ACC112 (cell line): ENCODE data around the gene HEXIM2.

Source experiments
- H2AFZ ChIP-seq: fragments of 200-600 bp; sonication (generic); one replicate; pipeline ENCODE4 v1.6.0; 2017; ENCODE audit warnings: antibody characterized with exemption, low read length; ENCODE audit not compliant: unreplicated experiment
- H3K27ac ChIP-seq: fragments of 200-600 bp; sonication (generic); 2 replicates; pipeline ENCODE4 v1.5.1; 2014; ENCODE audit warnings: low read depth, mild to moderate bottlenecking, antibody characterized with exemption, low read length, moderate library complexity
- H3K27me3 ChIP-seq: fragments of 200-600 bp; sonication (generic); 2 replicates; pipeline ENCODE4 v1.6.1; 2014; ENCODE audit warnings: mild to moderate bottlenecking, antibody characterized with exemption, low read length, moderate library complexity, mixed read lengths; ENCODE audit not compliant: insufficient read depth
- H3K36me3 ChIP-seq: fragments of 200-600 bp; sonication (generic); 2 replicates; pipeline ENCODE4 v1.6.1; 2016; ENCODE audit warnings: mild to moderate bottlenecking, antibody characterized with exemption, low read length, moderate library complexity, mixed read lengths; ENCODE audit not compliant: insufficient read depth
- H3K4me1 ChIP-seq: fragments of 200-600 bp; sonication (generic); one replicate; pipeline ENCODE4 v1.6.1; 2016; ENCODE audit warnings: low read length, mixed read lengths; ENCODE audit not compliant: insufficient read depth, unreplicated experiment, control insufficient read depth
- H3K4me3 ChIP-seq: fragments of 200-600 bp; sonication (generic); 2 replicates; pipeline ENCODE4 v1.5.1; 2014; ENCODE audit warnings: mild to moderate bottlenecking, low read depth, low read length
- H3K79me2 ChIP-seq: fragments of 200-600 bp; sonication (generic); one replicate; pipeline ENCODE4 v1.6.0; 2016; ENCODE audit warnings: low read length; ENCODE audit not compliant: control insufficient read depth, unreplicated experiment, insufficient read depth

Gene HEXIM2

DNA sequence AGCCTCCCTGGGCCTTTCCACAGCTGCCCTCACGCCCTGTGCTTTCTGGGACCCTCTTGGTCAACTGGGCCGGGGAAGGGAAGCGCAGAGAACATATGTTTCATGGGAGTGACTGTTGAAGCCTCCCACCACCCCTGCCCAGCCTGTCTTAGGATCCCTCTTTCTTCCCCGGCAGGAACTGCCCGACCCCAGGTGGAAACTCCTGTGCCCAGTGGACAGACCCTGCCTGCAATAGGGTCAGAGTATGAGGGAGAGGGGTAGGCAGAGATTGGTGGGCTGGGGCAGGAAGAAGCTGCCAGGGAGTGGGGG is 10.5 kb downstream of the HEXIM2 start:
- H2AFZ ChIP-seq = peak overlapping the region; percentile 79
- H3K27me3 ChIP-seq = no peaks in the 10 kb centered on the region
- H3K4me3 ChIP-seq = peak overlapping the region; percentile 21
- peak overlapping the region; percentile 81 for H3K27ac ChIP-seq
- 0 out of 2 replicates have a peak, but pooled peaks cover 3% of the 10 kb centered on the region for H3K36me3 ChIP-seq
- no peaks in the 10 kb centered on the region for H3K79me2 ChIP-seq
- H3K4me1 ChIP-seq = peaks cover 38% of the 10 kb centered on the region

- Histone ChIP-seq H2AFZ (peak overlapping the region; percentile 79), H3K27ac (peak overlapping the region; percentile 81), H3K36me3 (0 out of 2 replicates have a peak, but pooled peaks cover 3% of the 10 kb centered on the region), H3K4me1 (peaks cover 38% of the 10 kb centered on the region), H3K27me3 (no peaks in the 10 kb centered on the region), H3K79me2 (no peaks in the 10 kb centered on the region), H3K4me3 (peak overlapping the region; percentile 21)
These were observed 11.0 kb downstream of the HEXIM2 start for GRCh38 chr17:45172541-45173286.

GRCh38 chr17:45175759-45176115 is 14.1 kb downstream of the HEXIM2 start:
- H3K79me2 ChIP-seq = no peaks in the 10 kb centered on the region
- no peak overlapping the region for H3K4me3 ChIP-seq
- peaks cover 32% of the 10 kb centered on the region for H3K4me1 ChIP-seq
- H2AFZ ChIP-seq = peak overlapping the region; percentile 19
- H3K36me3 ChIP-seq = no peaks in the 10 kb centered on the region
- H3K27ac ChIP-seq = no peak overlapping the region
- H3K27me3 ChIP-seq = no peaks in the 10 kb centered on the region

DNA sequence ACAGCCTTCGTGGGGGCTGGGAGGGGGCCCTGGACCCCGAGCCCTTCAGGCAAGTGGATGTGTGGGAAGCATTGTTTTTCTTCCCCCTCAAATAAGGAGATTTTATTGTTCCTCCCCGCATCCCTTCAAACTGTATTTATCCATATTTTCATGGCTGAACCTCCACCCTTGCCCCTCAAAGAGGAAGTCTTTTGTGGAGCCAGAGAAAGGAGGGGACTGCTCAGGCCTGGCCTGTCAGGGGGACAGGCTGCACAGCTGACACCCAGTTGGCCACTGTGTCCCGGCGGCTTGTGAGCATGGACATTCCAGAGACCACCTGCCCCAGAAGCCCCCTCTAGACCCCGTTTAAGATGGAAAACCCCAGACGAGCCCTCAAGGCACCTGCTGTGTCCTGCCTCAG is 15.9 kb downstream of the HEXIM2 start:
- Histone ChIP-seq H3K27ac (no peak overlapping the region), H2AFZ (no peak overlapping the region), H3K4me1 (peaks cover 14% of the 10 kb centered on the region), H3K27me3 (no peaks in the 10 kb centered on the region), H3K4me3 (no peak overlapping the region), H3K79me2 (no peaks in the 10 kb centered on the region), H3K36me3 (no peaks in the 10 kb centered on the region)

- H3K27me3 ChIP-seq = no peaks in the 10 kb centered on the region
- H3K4me3 ChIP-seq = no peak overlapping the region
- H3K27ac ChIP-seq = no peak overlapping the region
- H2AFZ ChIP-seq = no peak overlapping the region
- H3K4me1 ChIP-seq = no peaks in the 10 kb centered on the region
- H3K36me3 ChIP-seq = no peaks in the 10 kb centered on the region
- no peaks in the 10 kb centered on the region for H3K79me2 ChIP-seq
These were observed 22.5 kb downstream of the HEXIM2 start for GRCh38 chr17:45184144-45184543.

DNA sequence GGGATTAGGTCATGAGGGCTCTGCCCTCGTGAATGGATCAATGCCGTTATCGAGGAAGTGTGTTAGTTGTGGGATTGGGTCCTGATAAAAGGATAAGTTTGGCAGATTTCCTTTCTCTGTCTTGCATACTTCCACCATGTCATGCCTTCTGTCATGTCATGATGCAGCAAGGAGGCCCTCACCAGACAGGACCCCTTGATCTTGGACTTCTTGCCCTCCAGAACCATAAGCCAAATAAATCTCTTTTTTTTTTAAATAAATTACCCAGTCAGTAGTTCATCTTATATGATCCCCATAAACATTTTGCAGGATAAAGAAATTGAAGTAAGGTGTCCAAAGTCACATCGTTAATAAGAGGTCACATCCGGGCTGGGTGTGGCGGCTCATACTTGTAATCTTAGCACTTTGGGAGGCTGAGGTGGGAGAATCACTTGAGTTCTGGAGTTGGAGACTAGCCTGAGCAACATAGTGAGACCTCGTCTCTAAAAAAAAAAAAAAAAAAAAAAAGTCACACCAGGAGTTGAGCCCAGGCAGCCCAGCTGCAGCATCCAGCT is 25.2 kb downstream of the HEXIM2 start:
- Histone ChIP-seq H2AFZ (no peak overlapping the region), H3K4me3 (no peak overlapping the region), H3K27ac (no peak overlapping the region), H3K36me3 (no peaks in the 10 kb centered on the region), H3K27me3 (no peaks in the 10 kb centered on the region), H3K79me2 (no peaks in the 10 kb centered on the region), H3K4me1 (no peaks in the 10 kb centered on the region)

GRCh38 chr17:45189009-45189408 is 27.3 kb downstream of the HEXIM2 start:
- no peak overlapping the region for H3K27ac ChIP-seq
- H3K4me1 ChIP-seq = no peaks in the 10 kb centered on the region
- H3K27me3 ChIP-seq = no peaks in the 10 kb centered on the region
- H2AFZ ChIP-seq = no peak overlapping the region
- no peaks in the 10 kb centered on the region for H3K36me3 ChIP-seq
- no peaks in the 10 kb centered on the region for H3K79me2 ChIP-seq
- H3K4me3 ChIP-seq = no peak overlapping the region

GRCh38 chr17:45190503-45191255 is 29.0 kb downstream of the HEXIM2 start:
- H2AFZ ChIP-seq = no peak overlapping the region
- no peaks in the 10 kb centered on the region for H3K79me2 ChIP-seq
- H3K36me3 ChIP-seq = no peaks in the 10 kb centered on the region
- no peak overlapping the region for H3K4me3 ChIP-seq
- H3K27me3 ChIP-seq = no peaks in the 10 kb centered on the region
- H3K4me1 ChIP-seq = no peaks in the 10 kb centered on the region
- no peak overlapping the region for H3K27ac ChIP-seq

- Histone ChIP-seq H3K4me1 (peaks cover 14% of the 10 kb centered on the region), H3K27ac (no peak overlapping the region)
These were observed 33.7 kb downstream of the HEXIM2 start for GRCh38 chr17:45195424-45195823.

GRCh38 chr17:45197108-45197507 is 35.4 kb downstream of the HEXIM2 start:
- Histone ChIP-seq H3K79me2 (no peaks in the 10 kb centered on the region), H3K4me1 (peaks cover 27% of the 10 kb centered on the region), H3K27ac (no peak overlapping the region), H3K27me3 (no peaks in the 10 kb centered on the region), H2AFZ (no peak overlapping the region), H3K4me3 (no peak overlapping the region), H3K36me3 (no peaks in the 10 kb centered on the region)

More at GRCh38 chr17:45195424-45195823, 33.7 kb downstream of the HEXIM2 start:
- no peaks in the 10 kb centered on the region for H3K27me3 ChIP-seq
- no peaks in the 10 kb centered on the region for H3K79me2 ChIP-seq
- H3K36me3 ChIP-seq = no peaks in the 10 kb centered on the region
- H2AFZ ChIP-seq = no peak overlapping the region
- no peak overlapping the region for H3K4me3 ChIP-seq
